Right ventricle myocardium superior (tissue), 1 donor: Measurements from ENCODE around the gene SCUBE1. TPM values are rescaled to one million over a fixed set of nuclear protein-coding genes. Genes with fewer than 3 reads are reported as not detected.

Experiments
- ATAC-seq: fragments of 200-7000 bp; cut with Tn5 transposase; one replicate; pipeline ENCODE4 v1.9.1; 2020; ENCODE audit warnings: mild to moderate bottlenecking; ENCODE audit not compliant: poor library complexity
- DNase-seq: peaks from one replicate; pipeline ENCODE4 v3.0.0-alpha.2; 2020
- intact Hi-C: fragments of 100-400 bp; cut with DNase I; formaldehyde crosslinking; loops from one replicate; pipeline ENCODE4 v1.11.2; 2022
- long read RNA-seq: library from polyadenylated mRNA; unstranded; transcript quantifications from one replicate; pipeline ENCODE4 v2.0.0, GENCODE V29; 2021
- total RNA-seq: library from RNA; stranded (reverse); fragmentation: NEBNext Ultra II Directional; extraction: Animal tissue kit (Norgen Biotek cat#: 25700); gene quantifications from one replicate; pipeline ENCODE4 v1.2.1, GENCODE V29; 2021
- donor health status: DM: no; HTN: yes; CAD: no; lungs with severe emphysema.

Gene SCUBE1
- 0.24 TPM for total RNA-seq
- long read RNA-seq, result 0 reads

- ATAC-seq, result peak; percentile 92
- intact Hi-C loops, result no loop called here
- DNase-seq, result peak; percentile 76
Observed at GRCh38 chr22:43343262-43343669, at the start of gene SCUBE1. TSS of gene SCUBE1 (minus strand) at chr22:43343372. CDS start at chr22:43343261, 111 bp downstream.

GRCh38 chr22:43392385-43392989 lies 49.3 kb upstream of the SCUBE1 start:
- intact Hi-C loops, result loop anchor here (10.0 kb wide), 2 partner anchors 402 to 482 kb away; no protein-coding TSS in a partner anchor
- no peak for DNase-seq
- no peak for ATAC-seq

GRCh38 chr22:43391306-43391705 lies 48.1 kb upstream of the SCUBE1 start:
- DNase-seq (no peak), ATAC-seq (no peak)
- intact Hi-C loops, result loop anchor here (10.0 kb wide), 2 partner anchors 403 to 483 kb away; no protein-coding TSS in a partner anchor

GRCh38 chr22:43390872-43391271 lies 47.7 kb upstream of the SCUBE1 start:
- no peak for DNase-seq
- ATAC-seq, result no peak
- intact Hi-C loops, result loop anchor here (10.0 kb wide), 2 partner anchors 404 to 484 kb away; no protein-coding TSS in a partner anchor

- intact Hi-C loops, result loop anchor here (10.0 kb wide), 2 partner anchors 405 to 485 kb away; no protein-coding TSS in a partner anchor
- no peak for ATAC-seq
- DNase-seq, result no peak
Observed at GRCh38 chr22:43390166-43390565, 47.0 kb upstream of the SCUBE1 start.

GRCh38 chr22:43389227-43389836 lies 46.2 kb upstream of the SCUBE1 start:
- ATAC-seq, result no peak
- DNase-seq, result no peak
- intact Hi-C loops, result loop anchor here (5.0 to 10.0 kb wide), 3 partner anchors 117 to 435 kb away; no protein-coding TSS in a partner anchor

- intact Hi-C loops, result loop anchor here (5.0 to 10.0 kb wide), 3 partner anchors 116 to 436 kb away; no protein-coding TSS in a partner anchor
- ATAC-seq (peak; percentile 82), DNase-seq (peak; percentile 84)
Observed at GRCh38 chr22:43388420-43388851, 45.3 kb upstream of the SCUBE1 start.

- ATAC-seq, result no peak
- DNase-seq, result no peak
- intact Hi-C loops, result loop anchor here (5.0 to 10.0 kb wide), 3 partner anchors 116 to 437 kb away; no protein-coding TSS in a partner anchor
Observed at GRCh38 chr22:43387815-43388214, 44.6 kb upstream of the SCUBE1 start.

GRCh38 chr22:43385770-43386641 lies 42.8 kb upstream of the SCUBE1 start:
- intact Hi-C loops, result loop anchor here (5.0 to 10.0 kb wide), 3 partner anchors 114 to 439 kb away; no protein-coding TSS in a partner anchor
- peak; percentile 86 for DNase-seq
- ATAC-seq, result peak; percentile 95

- ATAC-seq (no peak), DNase-seq (no peak)
- intact Hi-C loops, result loop anchor here (5.0 to 10.0 kb wide), 3 partner anchors 113 to 440 kb away; no protein-coding TSS in a partner anchor
Observed at GRCh38 chr22:43384863-43385262, 41.7 kb upstream of the SCUBE1 start.

- ATAC-seq (no peak), DNase-seq (no peak)
- intact Hi-C loops, result loop anchor here (10.0 kb wide), 1 partner anchor 443 kb away; no protein-coding TSS in a partner anchor
Observed at GRCh38 chr22:43381693-43382092, 38.5 kb upstream of the SCUBE1 start.

- intact Hi-C loops, result no loop called here
- DNase-seq, result no peak
Observed at GRCh38 chr22:43377896-43378704, 34.9 kb upstream of the SCUBE1 start.

GRCh38 chr22:43377548-43377895 lies 34.4 kb upstream of the SCUBE1 start:
- intact Hi-C loops, result no loop called here
- ATAC-seq (no peak), DNase-seq (no peak)

More at GRCh38 chr22:43377896-43378704, 34.9 kb upstream of the SCUBE1 start:
- ATAC-seq, result no peak

- no peak for ATAC-seq
- intact Hi-C loops, result no loop called here
- DNase-seq, result no peak
Observed at GRCh38 chr22:43376765-43377547, 33.8 kb upstream of the SCUBE1 start.

- DNase-seq (no peak), ATAC-seq (no peak)
- intact Hi-C loops, result no loop called here
Observed at GRCh38 chr22:43375951-43376455, 32.8 kb upstream of the SCUBE1 start.

- ATAC-seq (no peak), DNase-seq (no peak)
- intact Hi-C loops, result no loop called here
Observed at GRCh38 chr22:43370036-43370435, 26.9 kb upstream of the SCUBE1 start.
